ENCODE data around the gene OR1L6.

DNA sequence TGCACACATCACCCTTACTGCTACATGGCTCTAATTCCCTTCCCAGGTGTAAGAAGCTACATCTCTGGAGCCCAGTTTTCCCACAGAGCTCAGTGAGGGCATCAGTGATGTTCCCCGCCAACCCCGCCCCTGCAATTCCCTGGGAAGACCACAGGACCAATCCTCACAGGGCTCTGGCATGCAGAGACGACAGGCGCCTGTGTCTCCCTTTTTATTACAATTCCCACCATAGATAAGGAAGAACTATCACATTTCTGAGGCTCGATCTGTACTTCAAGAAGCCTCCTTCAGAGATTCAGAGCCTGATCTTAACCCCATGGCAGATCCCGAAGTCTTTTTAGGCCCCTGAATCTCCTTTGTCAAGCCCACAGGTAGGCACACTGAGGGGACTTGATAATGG lies at the start of gene OR1L6:
- TF ChIP-seq, protein P1, sequence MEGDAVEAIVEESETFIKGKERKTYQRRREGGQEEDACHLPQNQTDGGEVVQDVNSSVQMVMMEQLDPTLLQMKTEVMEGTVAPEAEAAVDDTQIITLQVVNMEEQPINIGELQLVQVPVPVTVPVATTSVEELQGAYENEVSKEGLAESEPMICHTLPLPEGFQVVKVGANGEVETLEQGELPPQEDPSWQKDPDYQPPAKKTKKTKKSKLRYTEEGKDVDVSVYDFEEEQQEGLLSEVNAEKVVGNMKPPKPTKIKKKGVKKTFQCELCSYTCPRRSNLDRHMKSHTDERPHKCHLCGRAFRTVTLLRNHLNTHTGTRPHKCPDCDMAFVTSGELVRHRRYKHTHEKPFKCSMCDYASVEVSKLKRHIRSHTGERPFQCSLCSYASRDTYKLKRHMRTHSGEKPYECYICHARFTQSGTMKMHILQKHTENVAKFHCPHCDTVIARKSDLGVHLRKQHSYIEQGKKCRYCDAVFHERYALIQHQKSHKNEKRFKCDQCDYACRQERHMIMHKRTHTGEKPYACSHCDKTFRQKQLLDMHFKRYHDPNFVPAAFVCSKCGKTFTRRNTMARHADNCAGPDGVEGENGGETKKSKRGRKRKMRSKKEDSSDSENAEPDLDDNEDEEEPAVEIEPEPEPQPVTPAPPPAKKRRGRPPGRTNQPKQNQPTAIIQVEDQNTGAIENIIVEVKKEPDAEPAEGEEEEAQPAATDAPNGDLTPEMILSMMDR (IDR thresholded peaks at IDR 0.05): no peak
- TF ChIP-seq POLR2A (IDR thresholded peaks at IDR 0.05): no peak
